Naive thymus-derived CD4-positive, alpha-beta T cell (primary cell): ENCODE results near the gene CCNE1. TPM values are rescaled to one million over a fixed set of nuclear protein-coding genes. Genes with fewer than 3 reads are reported as not detected.

Experiments used
- ATAC-seq: fragments of 150-1000 bp; cut with Tn5 transposase; 2 replicates; pipeline ENCODE4 v1.10.0; 2021; ENCODE audit warnings: mild to moderate bottlenecking, moderate library complexity
- CTCF ChIA-PET: fragments of 350-600 bp; sonication (Branson Sonifier 250); formaldehyde crosslinking; loops from one replicate; lab custom pipeline; 2021; ENCODE audit warnings: antibody characterized with exemption; lab: Charles Lee
- POLR2A ChIA-PET: fragments of 350-600 bp; sonication (Branson Sonifier 250); formaldehyde crosslinking; loops from one replicate; lab custom pipeline; 2021; ENCODE audit warnings: antibody characterized with exemption, inconsistent platforms; lab: Charles Lee
- DNase-seq, 9 donors: peaks; one replicate each; pipeline versions ENCODE4 v3.0.0 to v3.0.0-alpha.2; 2020 to 2022; ENCODE audit warnings: mixed read lengths in 1 of 9
- H3K27ac ChIP-seq: one replicate; pipeline ENCODE4 v1.7.0; 2013; ENCODE audit warnings: mild to moderate bottlenecking, low read depth, low read length, moderate library complexity
- H3K27me3 ChIP-seq, 2 donors: one replicate each; pipeline ENCODE4 v1.7.0; 2013; ENCODE audit warnings: low read length in 2 of 2, mild to moderate bottlenecking in 2 of 2, moderate library complexity in 2 of 2; ENCODE audit not compliant: control insufficient read depth in 2 of 2, insufficient read depth in 2 of 2
- H3K36me3 ChIP-seq, 3 experiments: 1 replicate in 2 of 3; 2 replicates in 1 of 3; pipeline ENCODE4 v1.7.0; 2013; ENCODE audit warnings: low read length in 3 of 3, mild to moderate bottlenecking in 3 of 3, moderate library complexity in 1 of 3; ENCODE audit not compliant: insufficient read depth in 3 of 3, control insufficient read depth in 2 of 3
- H3K4me1 ChIP-seq, 2 donors: one replicate each; pipeline ENCODE4 v1.7.0; 2013; ENCODE audit warnings: low read length in 2 of 2, mild to moderate bottlenecking in 2 of 2, moderate library complexity in 1 of 2; ENCODE audit not compliant: control insufficient read depth in 2 of 2, insufficient read depth in 2 of 2
- H3K4me3 ChIP-seq: 2 replicates; pipeline ENCODE4 v1.7.0; 2013; ENCODE audit warnings: mild to moderate bottlenecking, low read length
- H3K9me3 ChIP-seq, 3 experiments: 1 replicate in 2 of 3; 2 replicates in 1 of 3; pipeline ENCODE4 v1.7.0; 2013; ENCODE audit warnings: low read length in 3 of 3; ENCODE audit not compliant: control insufficient read depth in 2 of 3
- H3K27ac Mint-ChIP-seq, 9 donors: one replicate each; pipeline ENCODE4 v1.8.0; 2020 to 2022; ENCODE audit warnings: mixed read lengths in 9 of 9, mild to moderate bottlenecking in 8 of 9, moderate library complexity in 5 of 9, inconsistent platforms in 2 of 9
- H3K27me3 Mint-ChIP-seq, 5 donors: one replicate each; pipeline ENCODE4 v1.8.0; 2021 to 2022; ENCODE audit warnings: mixed read lengths in 5 of 5, mild to moderate bottlenecking in 1 of 5
- H3K36me3 Mint-ChIP-seq, 5 donors: one replicate each; pipeline ENCODE4 v1.8.0; 2020 to 2022; ENCODE audit warnings: mixed read lengths in 5 of 5, mild to moderate bottlenecking in 3 of 5, inconsistent platforms in 1 of 5
- H3K4me1 Mint-ChIP-seq, 7 donors: one replicate each; pipeline ENCODE4 v1.8.0; 2020 to 2022; ENCODE audit warnings: mixed read lengths in 7 of 7, mild to moderate bottlenecking in 3 of 7, inconsistent platforms in 1 of 7
- H3K4me3 Mint-ChIP-seq, 10 donors: one replicate each; pipeline ENCODE4 v1.8.0; 2020 to 2022; ENCODE audit warnings: mild to moderate bottlenecking in 10 of 10, mixed read lengths in 10 of 10, moderate library complexity in 6 of 10, inconsistent platforms in 2 of 10
- H3K9me3 Mint-ChIP-seq, 11 donors: one replicate each; pipeline ENCODE4 v1.8.0; 2020 to 2022; ENCODE audit warnings: mixed read lengths in 11 of 11, mild to moderate bottlenecking in 4 of 11, inconsistent platforms in 1 of 11, moderate library complexity in 1 of 11
- intact Hi-C, 2 donors: fragments of 100-400 bp; cut with micrococcal nuclease; formaldehyde crosslinking; loops; one replicate each; pipeline ENCODE4 v1.15.1; 2023
- polyA plus RNA-seq, 2 donors: library from polyadenylated mRNA; unstranded; fragments of 300-500 nt; fragmentation: Illumina TruSeq; gene quantifications; one replicate each; pipeline ENCODE4 v1.2.3, GENCODE V29; 2021
- total RNA-seq, 6 experiments: library from RNA in 5 of 6; stranded (reverse) in 5 of 6; gene quantifications; 1 replicate in 5 of 6; 2 replicates in 1 of 6; pipeline ENCODE4 v1.2.3 and lab custom pipeline; 2021 to 2026

The CCNE1 gene
- total and polyA plus RNA-seq, 7 experiments from 2014 or later, result 1.9 to 36.1 (median 6.1) TPM

- no peak overlapping the region for H3K27ac Mint-ChIP-seq
- no peaks in the 10 kb centered on the region for H3K36me3 ChIP-seq
- CTCF ChIA-PET, result interaction anchor here (0.6 to 1.4 kb wide), 4 partner anchors 8 to 95 kb away, joined by 3 to 6 read pairs (median 5); no protein-coding TSS in a partner anchor
Observed at GRCh38 chr19:29777781-29778309, 33.9 kb upstream of the CCNE1 start.

GRCh38 chr19:29779921-29780320 lies 31.9 kb upstream of the CCNE1 start:
- ChIA-PET POLR2A (no interaction called here), CTCF (interaction anchor here (1.9 kb wide), 1 partner anchor 93 kb away, joined by 4 read pairs; no protein-coding TSS in a partner anchor)
- Mint-ChIP-seq H3K27ac (no peak overlapping the region), H3K27me3 (peaks cover 0 to 5% (median 0%) of the 10 kb centered on the region in 5 donors), H3K9me3 (no peaks in the 10 kb centered on the region), H3K4me3 (no peak overlapping the region), H3K4me1 (no peaks in the 10 kb centered on the region), H3K36me3 (no peaks in the 10 kb centered on the region)
- Histone ChIP-seq H3K4me3 (no peak overlapping the region), H3K4me1 (no peaks in the 10 kb centered on the region), H3K27ac (no peak overlapping the region), H3K36me3 (no peaks in the 10 kb centered on the region), H3K9me3 (no peaks in the 10 kb centered on the region), H3K27me3 (no peaks in the 10 kb centered on the region)
- intact Hi-C loops, result no loop called here
- DNase-seq, result peak in 4 of 9 donors; percentile 8 to 13 (median 11)
- ATAC-seq, result peak; percentile 31

More at GRCh38 chr19:29777781-29778309, 33.9 kb upstream of the CCNE1 start:
- no peaks in the 10 kb centered on the region for H3K27me3 ChIP-seq
- Mint-ChIP-seq H3K27me3 (peaks cover 0 to 5% (median 0%) of the 10 kb centered on the region in 5 donors), H3K9me3 (no peaks in the 10 kb centered on the region), H3K4me3 (no peak overlapping the region), H3K36me3 (no peaks in the 10 kb centered on the region), H3K4me1 (no peaks in the 10 kb centered on the region)
- ATAC-seq (no peak), DNase-seq (no peak)
- POLR2A ChIA-PET, result interaction anchor here (0.8 kb wide), 1 partner anchor 172 kb away, joined by 3 read pairs; the partner anchor contains the start of gene POP4
- no peak overlapping the region for H3K27ac ChIP-seq
- H3K4me1 ChIP-seq, result no peaks in the 10 kb centered on the region
- no peak overlapping the region for H3K4me3 ChIP-seq
- no peaks in the 10 kb centered on the region for H3K9me3 ChIP-seq
- intact Hi-C loops, result no loop called here

GRCh38 chr19:29781386-29782259 lies 30.2 kb upstream of the CCNE1 start:
- ChIA-PET POLR2A (no interaction called here), CTCF (interaction anchor here (1.3 kb wide), 1 partner anchor 24 kb away, joined by 3 read pairs; no protein-coding TSS in a partner anchor)

GRCh38 chr19:29782260-29782580 lies 29.6 kb upstream of the CCNE1 start:
- ATAC-seq (no peak), DNase-seq (no peak)
- H3K4me3 ChIP-seq, result no peak overlapping the region
- H3K27me3 ChIP-seq, result no peaks in the 10 kb centered on the region
- no peaks in the 10 kb centered on the region for H3K36me3 ChIP-seq
- H3K9me3 ChIP-seq, result no peaks in the 10 kb centered on the region
- H3K27me3 Mint-ChIP-seq, result peaks cover 0 to 5% (median 0%) of the 10 kb centered on the region in 5 donors
- ChIA-PET CTCF (interaction anchor here (1.3 kb wide), 1 partner anchor 25 kb away, joined by 3 read pairs; no protein-coding TSS in a partner anchor), POLR2A (no interaction called here)
- H3K4me1 ChIP-seq, result no peaks in the 10 kb centered on the region
- no peak overlapping the region for H3K27ac ChIP-seq
- intact Hi-C loops, result no loop called here
- H3K4me1 Mint-ChIP-seq, result peaks cover 0 to 6% (median 0%) of the 10 kb centered on the region in 7 donors
- no peaks in the 10 kb centered on the region for H3K9me3 Mint-ChIP-seq
- H3K4me3 Mint-ChIP-seq, result no peak overlapping the region
- peak overlapping the region in 1 of 9 donors; percentile 68 for H3K27ac Mint-ChIP-seq
- no peaks in the 10 kb centered on the region for H3K36me3 Mint-ChIP-seq

More at GRCh38 chr19:29781386-29782259, 30.2 kb upstream of the CCNE1 start:
- Histone ChIP-seq H3K4me1 (no peaks in the 10 kb centered on the region), H3K27ac (no peak overlapping the region), H3K9me3 (no peaks in the 10 kb centered on the region), H3K36me3 (no peaks in the 10 kb centered on the region), H3K27me3 (no peaks in the 10 kb centered on the region), H3K4me3 (no peak overlapping the region)
- peaks cover 0 to 5% (median 0%) of the 10 kb centered on the region in 5 donors for H3K27me3 Mint-ChIP-seq
- no peaks in the 10 kb centered on the region for H3K9me3 Mint-ChIP-seq
- DNase-seq (no peak), ATAC-seq (no peak)
- no peak overlapping the region for H3K4me3 Mint-ChIP-seq
- no peaks in the 10 kb centered on the region for H3K36me3 Mint-ChIP-seq
- peak overlapping the region in 1 of 9 donors; percentile 25 for H3K27ac Mint-ChIP-seq
- peaks cover 0 to 6% (median 0%) of the 10 kb centered on the region in 7 donors for H3K4me1 Mint-ChIP-seq
- intact Hi-C loops, result no loop called here

GRCh38 chr19:29783627-29784190 lies 28.1 kb upstream of the CCNE1 start:
- peaks cover 0 to 6% (median 0%) of the 10 kb centered on the region in 7 donors for H3K4me1 Mint-ChIP-seq
- no peak for DNase-seq
- peaks cover 0 to 5% (median 0%) of the 10 kb centered on the region in 5 donors for H3K27me3 Mint-ChIP-seq
- H3K36me3 Mint-ChIP-seq, result no peaks in the 10 kb centered on the region
- Histone ChIP-seq H3K9me3 (no peaks in the 10 kb centered on the region), H3K4me3 (no peak overlapping the region), H3K36me3 (no peaks in the 10 kb centered on the region), H3K27ac (no peak overlapping the region), H3K27me3 (no peaks in the 10 kb centered on the region), H3K4me1 (no peaks in the 10 kb centered on the region)
- H3K4me3 Mint-ChIP-seq, result no peak overlapping the region
- ChIA-PET POLR2A (no interaction called here), CTCF (no interaction called here)
- H3K27ac Mint-ChIP-seq, result no peak overlapping the region
- no peaks in the 10 kb centered on the region for H3K9me3 Mint-ChIP-seq
- intact Hi-C loops, result no loop called here
- ATAC-seq, result no peak

- no peaks in the 10 kb centered on the region for H3K36me3 ChIP-seq
- intact Hi-C loops, result no loop called here
- H3K36me3 Mint-ChIP-seq, result no peaks in the 10 kb centered on the region
- H3K4me3 ChIP-seq, result no peak overlapping the region
- CTCF ChIA-PET, result interaction anchor here (0.6 kb wide), 2 partner anchors 26 to 66 kb away, joined by 3 to 5 read pairs; no protein-coding TSS in a partner anchor
- H3K4me3 Mint-ChIP-seq, result no peak overlapping the region
- no peak for ATAC-seq
- POLR2A ChIA-PET, result no interaction called here
- DNase-seq, result no peak
- no peaks in the 10 kb centered on the region for H3K27me3 ChIP-seq
- peaks cover 0 to 5% (median 0%) of the 10 kb centered on the region in 5 donors for H3K27me3 Mint-ChIP-seq
- peak overlapping the region in 2 of 9 donors; percentile 25 to 48 for H3K27ac Mint-ChIP-seq
- no peaks in the 10 kb centered on the region for H3K4me1 ChIP-seq
- H3K9me3 ChIP-seq, result no peaks in the 10 kb centered on the region
- no peaks in the 10 kb centered on the region for H3K9me3 Mint-ChIP-seq
- H3K4me1 Mint-ChIP-seq, result peaks cover 0 to 6% (median 0%) of the 10 kb centered on the region in 7 donors
- H3K27ac ChIP-seq, result no peak overlapping the region
Observed at GRCh38 chr19:29784598-29785223, 27.1 kb upstream of the CCNE1 start.
